SK-N-MC (cell line): ENCODE data around the gene GPR4.

Source experiments
- EZH2 ChIP-seq: fragments of 200-600 bp; sonication (generic); IDR thresholded peaks from one replicate; pipeline ENCODE4 v1.6.1; 2017; ENCODE audit warnings: antibody characterized with exemption
- FOXP2 ChIP-seq: optimal IDR thresholded peaks from 2 replicates; pipeline ENCODE3; 2011; ENCODE audit warnings: mild to moderate bottlenecking, moderate library complexity; ENCODE audit not compliant: insufficient read depth; ENCODE audit errors: extremely low read length, control extremely low read depth
- POLR2AphosphoS5 ChIP-seq: IDR thresholded peaks from 2 replicates; pipeline ENCODE4 v1.6.1; 2012; ENCODE audit warnings: mild to moderate bottlenecking, low read depth, low read length, borderline replicate concordance

DNA sequence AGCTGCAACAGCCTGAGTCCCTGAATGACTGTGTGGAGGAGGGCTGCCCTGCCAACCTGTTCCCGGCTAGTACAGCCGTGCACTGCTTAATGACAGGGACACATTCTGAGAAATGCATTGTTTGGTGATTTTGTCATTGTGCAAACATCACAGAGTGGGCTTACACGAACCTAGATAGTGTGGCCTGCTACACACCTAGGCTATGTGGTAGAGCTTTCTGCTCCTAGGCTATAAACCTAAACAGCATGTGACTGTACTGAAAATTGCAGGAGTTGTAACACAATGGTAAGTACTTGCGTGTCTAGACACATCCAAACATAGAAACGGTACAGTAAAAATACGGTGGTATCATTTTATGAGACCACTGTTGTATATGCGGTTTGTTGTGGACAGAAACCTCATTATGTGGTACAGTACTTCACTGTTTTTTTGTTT, 59.8 kb downstream of the GPR4 start:
- no peak for TF ChIP-seq EZH2
- TF ChIP-seq POLR2AphosphoS5 = no peak
- TF ChIP-seq FOXP2 = no peak
